Measurements from ENCODE around the gene AKAP14. TPM values are rescaled to one million over a fixed set of nuclear protein-coding genes. Genes with fewer than 3 reads are reported as not detected.
"Not testable (repeated sequence)": the region's sequence is repeated elsewhere in the genome, so short reads cannot be mapped to it uniquely, and the experiment has no call there.

Gene AKAP14
- total and polyA plus RNA-seq, 5 experiments from 2014 or later = not detected

DNA sequence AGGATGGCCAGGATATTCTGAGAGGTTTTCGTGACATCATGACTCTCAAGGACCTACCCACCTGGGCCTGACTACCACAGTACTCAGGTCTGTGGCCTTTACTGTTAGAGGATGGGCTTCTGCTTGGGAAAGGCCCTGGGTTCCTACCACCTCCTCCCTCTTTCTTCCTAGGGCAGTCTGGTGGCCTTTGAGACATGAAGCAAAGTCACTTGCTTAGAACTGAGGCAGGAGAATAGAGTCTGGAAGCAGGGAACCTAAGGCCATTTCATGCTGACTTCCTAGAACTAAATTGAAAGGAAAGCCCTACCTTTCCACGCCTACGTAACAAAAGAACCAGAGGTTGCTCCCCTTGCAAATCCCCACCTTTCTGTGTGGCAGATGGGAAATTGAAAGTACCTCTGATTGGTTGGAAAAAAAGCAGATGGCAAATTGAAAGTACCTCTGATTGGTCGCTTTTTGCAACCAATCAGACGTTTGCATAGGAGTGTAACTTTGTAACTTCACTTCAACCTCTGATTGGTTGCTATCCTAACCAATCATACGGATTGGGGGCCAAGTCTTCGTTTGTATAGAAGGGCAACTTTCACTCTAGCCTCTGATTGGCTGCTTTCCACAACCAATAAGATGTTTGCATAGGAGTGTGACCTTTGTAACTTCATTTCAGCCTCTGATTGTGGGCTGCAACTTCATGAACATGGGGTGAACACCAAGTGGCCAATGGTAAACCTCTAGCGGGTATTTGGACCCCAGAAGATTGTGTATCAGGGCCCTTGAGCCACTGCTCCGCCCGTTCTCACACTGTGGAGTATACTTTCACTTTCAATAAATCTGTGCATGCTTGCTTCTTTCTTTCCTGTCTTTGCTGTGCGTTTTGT lies 9.9 kb upstream of the AKAP14 start:
- POLR2A ChIA-PET = interaction anchor here (2.8 kb wide), 1 partner anchor 94 kb away, joined by 10 read pairs; the partner anchor contains the start of gene RPL39
- H3K9me3 Mint-ChIP-seq = no peaks in the 10 kb centered on the region
- peaks cover 0 to 2% (median 0%) of the 10 kb centered on the region in 5 donors for H3K27me3 Mint-ChIP-seq
- H3K27ac Mint-ChIP-seq = peak overlapping the region in 9 of 10 donors; percentile 8 to 61 (median 32)
- ATAC-seq (peak; percentile 27 to 33), DNase-seq (peak in 1 of 10 donors; percentile 26)
- peak overlapping the region; percentile 16 to 62 (median 46) for H3K4me3 Mint-ChIP-seq
- H3K4me1 Mint-ChIP-seq = peaks cover 0 to 16% (median 9%) of the 10 kb centered on the region in 4 donors
- H3K36me3 Mint-ChIP-seq = no peaks in the 10 kb centered on the region

DNA sequence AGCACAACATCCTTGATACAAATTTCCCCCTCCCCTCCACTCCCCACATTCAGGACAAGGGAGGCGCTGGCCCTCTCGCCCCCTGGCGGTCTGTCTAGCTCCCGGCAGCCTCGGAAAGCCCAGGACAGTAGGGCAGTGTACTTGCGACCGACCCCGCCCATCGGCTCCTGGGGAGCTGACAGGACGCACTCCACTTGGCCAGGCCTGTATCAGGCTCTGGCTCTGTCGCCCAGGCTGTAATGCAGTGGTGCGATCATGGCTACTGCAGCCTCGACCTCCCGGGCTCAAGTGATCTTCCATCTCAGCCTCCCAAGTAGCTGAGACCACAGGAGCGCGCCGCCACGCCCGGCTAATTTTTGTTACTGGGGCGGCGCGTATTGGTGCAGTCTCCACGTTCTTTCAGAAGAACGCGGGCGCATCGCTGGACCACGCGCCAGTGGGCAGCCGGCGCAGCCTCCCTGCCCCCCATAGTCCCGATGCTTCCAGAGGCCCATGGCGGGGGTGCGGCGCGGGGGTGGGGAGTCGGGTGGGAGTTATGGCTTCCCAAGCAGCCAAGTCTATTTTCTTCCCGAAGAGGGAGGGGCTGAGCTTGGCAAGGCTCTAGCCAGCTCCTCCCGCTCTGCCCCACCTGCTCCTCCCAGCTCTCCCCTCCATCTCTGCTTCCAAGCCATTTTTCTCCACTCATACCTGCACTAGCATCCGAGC lies 7.8 kb upstream of the AKAP14 start:
- peaks cover 0 to 2% (median 0%) of the 10 kb centered on the region in 5 donors for H3K27me3 Mint-ChIP-seq
- H3K36me3 Mint-ChIP-seq = no peaks in the 10 kb centered on the region
- peaks cover 0 to 14% (median 7%) of the 10 kb centered on the region in 4 donors for H3K4me1 Mint-ChIP-seq
- ATAC-seq (peak; percentile 86 to 95), DNase-seq (peak; percentile 27 to 72 (median 42))
- POLR2A ChIA-PET = interaction anchor here (1.0 to 2.8 kb wide), 3 partner anchors 9 to 96 kb away, joined by 3 to 10 read pairs (median 7); partner anchors contain the start of genes NDUFA1, RNF113A and RPL39
- no peaks in the 10 kb centered on the region for H3K9me3 Mint-ChIP-seq
- H3K4me3 Mint-ChIP-seq = peak overlapping the region; percentile 18 to 65 (median 46)
- H3K27ac Mint-ChIP-seq = no peak overlapping the region

DNA sequence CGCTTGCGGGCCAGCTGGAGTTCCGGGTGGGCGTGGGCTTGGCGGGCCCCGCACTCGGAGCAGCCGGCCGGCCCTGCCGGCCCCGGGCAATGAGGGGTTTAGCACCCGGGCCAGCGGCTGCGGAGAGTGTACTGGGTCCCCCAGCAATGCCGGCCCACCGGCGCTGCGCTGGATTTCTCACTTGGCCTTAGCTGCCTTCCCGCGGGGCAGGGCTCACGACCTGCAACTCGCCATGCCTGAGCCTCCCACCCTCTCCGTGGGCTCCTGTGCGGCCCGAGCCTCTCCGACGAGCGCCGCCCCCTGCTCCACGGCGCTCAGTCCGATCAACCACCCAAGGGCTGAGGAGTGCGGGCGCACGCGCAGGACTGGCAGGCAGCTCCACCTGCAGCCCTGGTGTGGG lies 5.1 kb upstream of the AKAP14 start:
- H3K9me3 Mint-ChIP-seq, H3K4me3 Mint-ChIP-seq, H3K27me3 Mint-ChIP-seq, POLR2A ChIA-PET, H3K36me3 Mint-ChIP-seq, DNase-seq, ATAC-seq, H3K27ac Mint-ChIP-seq: not testable (repeated sequence)
- H3K4me1 Mint-ChIP-seq = peaks cover 0 to 14% (median 7%) of the 10 kb centered on the region in 4 donors

DNA sequence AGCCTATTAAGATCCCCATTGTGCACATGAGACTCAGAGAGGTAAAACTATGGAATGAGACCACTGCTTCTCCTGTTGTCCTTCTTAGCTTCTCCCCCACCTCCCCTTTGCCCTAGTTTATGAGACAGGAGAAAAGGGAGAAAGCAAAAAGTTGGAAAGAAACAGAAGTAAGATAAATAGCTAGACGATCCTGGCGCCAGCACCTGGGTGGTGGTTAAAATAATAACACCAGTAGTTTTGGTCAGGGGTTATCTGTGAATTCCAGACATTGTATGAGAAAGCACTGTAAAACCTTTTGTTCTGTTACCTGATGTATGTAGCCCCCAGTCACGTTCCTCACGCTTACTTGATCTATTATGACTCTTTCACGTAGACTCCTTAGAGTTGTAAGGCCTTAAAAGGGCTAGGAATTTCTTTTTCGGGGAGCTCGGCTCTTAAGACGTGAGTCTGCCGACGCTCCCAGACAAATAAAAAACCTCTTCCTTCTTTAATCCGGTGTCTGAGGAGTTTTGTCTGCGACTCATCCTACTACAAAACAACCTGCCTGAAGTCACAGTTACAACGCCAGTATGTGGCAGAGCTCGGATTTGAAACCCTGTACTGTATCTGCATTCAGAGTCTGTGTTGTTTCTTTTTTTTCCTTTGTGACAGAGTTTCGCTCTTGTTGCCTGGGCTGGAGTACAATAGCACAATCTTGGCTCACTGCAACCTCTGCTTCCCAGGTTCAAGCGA lies 3.6 kb upstream of the AKAP14 start:
- DNase-seq, ATAC-seq, H3K4me3 Mint-ChIP-seq, POLR2A ChIA-PET, H3K4me1 Mint-ChIP-seq, H3K36me3 Mint-ChIP-seq, H3K9me3 Mint-ChIP-seq, H3K27me3 Mint-ChIP-seq, H3K27ac Mint-ChIP-seq: not testable (repeated sequence)

DNA sequence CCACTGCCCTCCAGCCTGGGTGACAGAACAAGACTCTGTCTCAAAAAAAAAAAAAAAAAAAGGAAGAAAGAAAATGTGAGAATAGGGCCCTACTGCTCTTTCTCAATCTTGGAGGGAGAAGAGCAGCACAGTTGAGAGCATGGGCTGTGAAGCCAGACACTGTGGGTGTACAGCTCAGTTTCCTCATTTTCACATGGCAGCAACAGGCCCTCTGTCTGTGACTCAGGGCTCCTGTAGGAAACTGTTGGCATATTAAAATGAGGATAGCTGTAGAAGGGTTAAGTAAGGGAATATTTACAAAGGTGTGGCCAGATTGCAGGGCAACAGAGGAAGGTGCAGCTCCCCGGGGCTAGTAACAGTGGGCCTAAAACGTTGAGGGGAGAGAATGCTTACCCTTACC lies 3.4 kb downstream of the AKAP14 start:
- Mint-ChIP-seq H3K4me3 (no peak overlapping the region), H3K9me3 (no peaks in the 10 kb centered on the region), H3K4me1 (no peaks in the 10 kb centered on the region), H3K36me3 (no peaks in the 10 kb centered on the region), H3K27me3 (no peaks in the 10 kb centered on the region), H3K27ac (peak overlapping the region in 1 of 10 donors; percentile 50)
- POLR2A ChIA-PET = interaction anchor here (0.7 kb wide), 1 partner anchor 353 kb away, joined by 4 read pairs; no protein-coding TSS in a partner anchor
- ATAC-seq (no peak), DNase-seq (no peak)

DNA sequence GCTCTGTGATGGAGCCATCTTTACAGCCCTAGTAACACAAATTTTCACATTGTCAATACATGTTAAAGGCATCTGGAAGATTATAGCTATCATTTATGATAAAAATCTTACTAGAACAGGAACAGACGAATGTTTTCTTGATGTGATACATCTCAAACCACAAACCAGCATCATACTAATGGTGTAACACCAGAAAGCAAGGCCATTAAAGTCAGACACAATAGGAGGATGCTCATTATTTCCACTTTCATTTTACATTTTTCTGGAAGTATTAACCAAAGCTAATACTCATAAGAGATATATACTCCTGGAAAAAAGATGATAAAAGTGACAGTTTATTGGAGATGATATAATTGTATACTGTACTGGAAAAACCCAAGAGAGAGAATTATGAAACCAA lies 5.3 kb downstream of the AKAP14 start:
- Mint-ChIP-seq H3K9me3 (no peaks in the 10 kb centered on the region), H3K36me3 (no peaks in the 10 kb centered on the region), H3K27ac (peak overlapping the region in 1 of 10 donors; percentile 26), H3K27me3 (no peaks in the 10 kb centered on the region), H3K4me3 (no peak overlapping the region), H3K4me1 (no peaks in the 10 kb centered on the region)
- ATAC-seq = no peak
- POLR2A ChIA-PET = no interaction called here
- DNase-seq = no peak

DNA sequence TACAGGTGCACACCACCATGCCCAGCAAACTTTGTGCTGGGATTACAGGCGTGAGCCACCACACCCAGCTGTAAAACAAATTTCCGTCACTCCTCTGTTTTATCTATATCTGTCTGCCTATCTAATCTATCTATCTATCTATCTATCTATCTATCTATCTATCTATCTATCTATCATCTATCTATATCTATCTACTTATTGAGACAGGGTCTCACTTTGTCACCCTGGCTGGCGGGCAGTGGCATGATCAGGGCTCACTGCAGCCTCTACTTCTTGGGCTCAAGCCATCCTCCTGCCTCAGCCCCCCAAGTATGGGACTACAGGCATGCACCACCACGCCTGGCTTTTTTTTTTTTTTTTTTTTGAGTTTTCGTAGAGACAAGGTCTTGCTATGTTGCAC lies 20.6 kb downstream of the AKAP14 start:
- DNase-seq = no peak
- no peaks in the 10 kb centered on the region for H3K9me3 Mint-ChIP-seq
- no peaks in the 10 kb centered on the region for H3K27me3 Mint-ChIP-seq
- no peaks in the 10 kb centered on the region for H3K4me1 Mint-ChIP-seq
- POLR2A ChIA-PET = interaction anchor here (0.7 kb wide), 1 partner anchor 291 kb away, joined by 3 read pairs; no protein-coding TSS in a partner anchor
- no peak for ATAC-seq
- peak overlapping the region in 1 of 10 donors; percentile 84 for H3K27ac Mint-ChIP-seq
- no peak overlapping the region for H3K4me3 Mint-ChIP-seq
- peaks cover 0 to 3% (median 0%) of the 10 kb centered on the region in 3 donors for H3K36me3 Mint-ChIP-seq

DNA sequence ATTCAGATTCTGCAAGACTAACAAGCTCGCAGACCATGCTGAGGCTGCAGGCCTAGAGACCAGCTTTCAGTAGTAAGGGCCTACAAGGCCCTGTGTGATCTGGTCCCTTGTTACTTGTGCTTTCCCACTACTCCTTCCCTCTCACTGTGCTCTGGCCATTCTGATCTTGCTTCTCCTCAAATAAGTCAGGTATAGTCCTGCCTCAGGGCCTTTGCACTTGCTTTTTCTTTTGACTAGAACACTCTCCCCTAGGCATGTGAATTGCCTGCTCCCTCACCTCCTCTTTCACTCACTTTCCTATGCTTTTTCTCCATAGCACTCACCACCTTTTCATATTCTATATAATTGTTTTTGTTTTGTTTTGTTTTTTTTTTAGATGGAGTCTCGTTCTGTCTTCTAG lies 22.2 kb downstream of the AKAP14 start:
- H3K9me3 Mint-ChIP-seq = no peaks in the 10 kb centered on the region
- POLR2A ChIA-PET = no interaction called here
- no peaks in the 10 kb centered on the region for H3K27me3 Mint-ChIP-seq
- no peak overlapping the region for H3K4me3 Mint-ChIP-seq
- ATAC-seq (no peak), DNase-seq (no peak)
- no peaks in the 10 kb centered on the region for H3K4me1 Mint-ChIP-seq
- peaks cover 0 to 6% (median 0%) of the 10 kb centered on the region in 3 donors for H3K36me3 Mint-ChIP-seq
- H3K27ac Mint-ChIP-seq = no peak overlapping the region

DNA sequence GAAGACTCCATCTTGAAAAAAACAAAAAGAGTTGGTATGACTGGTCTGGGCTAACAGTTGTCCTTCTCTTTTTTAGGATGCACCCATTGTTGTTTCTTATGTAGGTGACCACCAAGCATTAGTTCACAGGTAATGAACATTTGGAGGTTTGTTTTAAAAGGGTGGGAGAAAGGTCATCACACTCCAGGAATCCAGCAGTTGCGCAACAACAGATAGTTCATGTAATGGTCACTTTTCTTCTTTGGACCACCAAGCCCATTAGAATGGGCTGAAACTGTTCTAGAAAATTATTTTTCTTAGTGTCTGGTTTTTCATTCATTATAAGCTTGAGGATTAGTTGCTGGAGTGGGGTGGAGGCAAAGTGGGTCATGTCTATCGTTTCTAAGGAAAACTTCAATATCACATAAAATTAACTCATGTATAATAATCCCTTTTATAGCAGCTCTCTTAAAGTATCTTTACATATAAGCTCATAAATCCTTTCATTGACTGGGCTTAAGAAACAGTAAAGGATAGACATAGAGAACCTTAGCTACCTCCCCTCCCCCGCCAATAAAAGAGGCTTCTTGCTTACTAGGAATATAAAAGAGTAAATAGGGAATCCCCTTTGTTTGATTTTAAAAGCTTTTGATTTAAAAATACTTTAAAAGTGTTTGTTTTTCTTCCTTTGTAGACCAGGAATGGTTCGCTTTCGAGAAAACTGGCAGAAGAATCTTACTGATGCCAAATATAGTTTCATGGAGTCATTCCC lies 24.3 kb downstream of the AKAP14 start:
- ATAC-seq (no peak), DNase-seq (no peak)
- Mint-ChIP-seq H3K27ac (no peak overlapping the region), H3K36me3 (peaks cover 0 to 23% (median 0%) of the 10 kb centered on the region in 3 donors), H3K9me3 (no peaks in the 10 kb centered on the region), H3K4me1 (no peaks in the 10 kb centered on the region), H3K4me3 (no peak overlapping the region), H3K27me3 (no peaks in the 10 kb centered on the region)
- POLR2A ChIA-PET = no interaction called here

DNA sequence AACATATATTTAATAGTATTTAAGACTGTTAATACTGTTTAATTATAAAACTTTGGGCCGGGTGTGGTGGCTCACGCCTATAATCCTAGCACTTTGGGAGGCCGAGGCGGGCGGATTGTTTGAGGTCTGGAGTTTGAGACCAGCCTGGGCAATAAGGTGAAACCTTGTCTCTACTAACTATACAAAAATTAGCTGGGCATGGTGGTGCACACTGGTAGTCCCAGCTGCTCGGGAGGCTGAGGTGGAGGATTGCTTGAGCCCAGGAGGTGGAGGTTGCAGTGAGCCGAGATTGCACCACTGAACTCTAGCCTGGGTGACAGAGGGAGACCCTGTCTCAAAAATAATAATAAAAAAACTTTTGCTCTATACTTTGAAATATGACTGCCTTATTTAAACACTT lies 26.7 kb downstream of the AKAP14 start:
- H3K4me3 Mint-ChIP-seq, H3K9me3 Mint-ChIP-seq: not testable (repeated sequence)

DNA sequence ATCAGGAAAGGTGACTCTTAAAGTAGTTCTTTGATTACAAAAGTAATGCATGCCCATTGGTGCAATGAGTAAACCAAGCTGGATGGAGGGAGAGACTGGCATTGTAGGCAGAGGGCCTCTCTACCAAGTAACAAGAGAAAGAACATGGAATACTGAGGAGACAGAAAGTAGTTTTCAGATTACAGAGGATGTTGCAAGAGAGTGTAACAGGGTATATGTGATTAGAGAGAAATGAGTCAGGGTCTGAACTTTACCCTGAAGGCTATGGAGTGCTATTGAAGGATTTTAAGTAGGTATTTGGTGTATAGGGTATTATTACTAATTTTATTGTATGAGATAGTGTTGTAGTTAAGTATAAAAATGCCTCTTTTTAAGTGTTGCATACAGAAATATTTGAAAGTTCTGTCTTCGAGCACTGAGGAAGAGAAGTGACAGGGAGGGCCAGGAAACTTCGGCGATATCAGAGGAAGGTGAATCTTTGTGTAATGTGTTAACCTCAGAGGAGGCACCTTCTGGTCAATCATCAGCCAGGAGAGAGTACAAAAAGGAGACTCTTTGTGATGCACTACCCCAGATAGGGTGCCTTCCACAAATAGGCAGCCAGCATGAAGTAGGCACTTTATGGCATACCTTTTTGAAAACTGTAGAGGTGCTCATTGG lies 39.7 kb downstream of the AKAP14 start:
- no peaks in the 10 kb centered on the region for H3K27me3 Mint-ChIP-seq
- no peaks in the 10 kb centered on the region for H3K4me1 Mint-ChIP-seq
- no peaks in the 10 kb centered on the region for H3K9me3 Mint-ChIP-seq
- DNase-seq (no peak), ATAC-seq (no peak)
- peaks cover 0 to 63% (median 5%) of the 10 kb centered on the region in 3 donors for H3K36me3 Mint-ChIP-seq
- H3K27ac Mint-ChIP-seq = peak overlapping the region in 1 of 10 donors; percentile 5
- POLR2A ChIA-PET = no interaction called here
- H3K4me3 Mint-ChIP-seq = no peak overlapping the region

More for the DNA sequence above, 26.7 kb downstream of the AKAP14 start:
- peaks cover 0 to 41% (median 2%) of the 10 kb centered on the region in 3 donors for H3K36me3 Mint-ChIP-seq
- H3K4me1 Mint-ChIP-seq, H3K27me3 Mint-ChIP-seq, ATAC-seq, DNase-seq, H3K27ac Mint-ChIP-seq, POLR2A ChIA-PET: not testable (repeated sequence)
